CMK (cell line): ENCODE data around the gene NDUFB1.

ENCODE experiments used
- DNase-seq: peaks from one replicate; pipeline ENCODE4 v3.0.0-alpha.2; 2010; ENCODE audit warnings: low read depth

NDUFB1 gene

DNA sequence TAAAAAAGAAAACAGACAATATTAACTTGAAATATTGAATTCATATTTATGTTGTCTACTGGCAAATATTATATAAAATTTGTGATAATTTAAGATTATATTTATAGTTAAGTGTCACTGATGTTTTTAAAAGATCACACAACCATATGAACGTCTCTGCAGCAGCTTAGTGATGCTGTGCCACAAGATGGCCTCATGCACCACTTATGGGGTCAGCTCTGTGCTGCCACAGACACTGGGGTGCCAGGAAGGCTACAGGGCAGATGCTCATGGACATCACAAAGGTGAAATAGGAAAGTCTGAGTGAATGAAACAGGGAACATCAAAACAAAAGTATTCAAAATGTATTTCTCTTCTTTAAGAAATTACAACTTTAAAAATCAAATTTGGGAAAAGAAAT is 28.2 kb downstream of the NDUFB1 start:
- DNase-seq, result no peak

- no peak for DNase-seq
Observed at GRCh38 chr14:92088494-92088893, 33.0 kb downstream of the NDUFB1 start.

- DNase-seq, result no peak
Observed at GRCh38 chr14:92074555-92074954, 47.0 kb downstream of the NDUFB1 start.
